ENCODE measurements around the gene CACNG3. TPM values are rescaled to one million over a fixed set of nuclear protein-coding genes. Genes with fewer than 3 reads are reported as not detected.

CACNG3 gene
- total RNA-seq, 2 donors from 2014 or later = not detected

GRCh38 chr16:24353622-24354021, 97.5 kb downstream of the CACNG3 start:
- H3K9ac ChIP-seq (ENCODE audit: extremely low read depth, low read length, poor library complexity, severe bottlenecking) = no peak overlapping the region
- no peak overlapping the region for H3K27ac ChIP-seq (ENCODE audit: low read depth, low read length)
- DNase-seq = no peak
- WGBS, 2 experiments (ENCODE audit: insufficient coverage in 1 of 2, insufficient read length in 1 of 2) = 84 to 89% methylated on average over 3 to 5 of the region's 5 CpGs
- peaks cover 33% of the 10 kb centered on the region for H3K27me3 Mint-ChIP-seq (ENCODE audit: insufficient read depth)
- H3K9me3 ChIP-seq (ENCODE audit: control insufficient read depth, low read length) = no peaks in the 10 kb centered on the region
- no peaks in the 10 kb centered on the region for H3K9me3 Mint-ChIP-seq
- H3K4me1 Mint-ChIP-seq = peaks cover 12% of the 10 kb centered on the region
- H3K4me3 ChIP-seq (ENCODE audit: low read length) = no peak overlapping the region
- H3K27ac Mint-ChIP-seq = no peak overlapping the region
- H3K36me3 Mint-ChIP-seq (ENCODE audit: low read depth) = no peaks in the 10 kb centered on the region
- H3K4me1 ChIP-seq (ENCODE audit: control insufficient read depth, insufficient read depth, low read length) = peaks cover 9% of the 10 kb centered on the region
- H3K4me3 Mint-ChIP-seq = no peak overlapping the region
- TF ChIP-seq, protein P1, sequence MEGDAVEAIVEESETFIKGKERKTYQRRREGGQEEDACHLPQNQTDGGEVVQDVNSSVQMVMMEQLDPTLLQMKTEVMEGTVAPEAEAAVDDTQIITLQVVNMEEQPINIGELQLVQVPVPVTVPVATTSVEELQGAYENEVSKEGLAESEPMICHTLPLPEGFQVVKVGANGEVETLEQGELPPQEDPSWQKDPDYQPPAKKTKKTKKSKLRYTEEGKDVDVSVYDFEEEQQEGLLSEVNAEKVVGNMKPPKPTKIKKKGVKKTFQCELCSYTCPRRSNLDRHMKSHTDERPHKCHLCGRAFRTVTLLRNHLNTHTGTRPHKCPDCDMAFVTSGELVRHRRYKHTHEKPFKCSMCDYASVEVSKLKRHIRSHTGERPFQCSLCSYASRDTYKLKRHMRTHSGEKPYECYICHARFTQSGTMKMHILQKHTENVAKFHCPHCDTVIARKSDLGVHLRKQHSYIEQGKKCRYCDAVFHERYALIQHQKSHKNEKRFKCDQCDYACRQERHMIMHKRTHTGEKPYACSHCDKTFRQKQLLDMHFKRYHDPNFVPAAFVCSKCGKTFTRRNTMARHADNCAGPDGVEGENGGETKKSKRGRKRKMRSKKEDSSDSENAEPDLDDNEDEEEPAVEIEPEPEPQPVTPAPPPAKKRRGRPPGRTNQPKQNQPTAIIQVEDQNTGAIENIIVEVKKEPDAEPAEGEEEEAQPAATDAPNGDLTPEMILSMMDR (conservative IDR thresholded peaks at IDR 0.05) = no peak
- H3K27me3 ChIP-seq (ENCODE audit: control insufficient read depth, insufficient read depth, low read length, poor library complexity, severe bottlenecking) = no peaks in the 10 kb centered on the region
- no peaks in the 10 kb centered on the region for H3K36me3 ChIP-seq (ENCODE audit: control insufficient read depth, insufficient read depth, low read length)

- 87 to 90% methylated on average over 2 to 7 of the region's 7 CpGs for WGBS, 2 experiments (ENCODE audit: insufficient coverage in 1 of 2, insufficient read length in 1 of 2)
- Mint-ChIP-seq H3K4me3 (no peak overlapping the region), H3K9me3 (no peaks in the 10 kb centered on the region), H3K4me1 (no peaks in the 10 kb centered on the region), H3K36me3 (ENCODE audit: low read depth) (no peaks in the 10 kb centered on the region), H3K27me3 (ENCODE audit: insufficient read depth) (peaks cover 40% of the 10 kb centered on the region), H3K27ac (no peak overlapping the region)
- TF ChIP-seq, protein P1 (conservative IDR thresholded peaks at IDR 0.05) = no peak
- Histone ChIP-seq H3K27ac (ENCODE audit: low read depth, low read length) (no peak overlapping the region), H3K27me3 (ENCODE audit: control insufficient read depth, insufficient read depth, low read length, poor library complexity, severe bottlenecking) (peaks cover 12% of the 10 kb centered on the region), H3K9ac (ENCODE audit: extremely low read depth, low read length, poor library complexity, severe bottlenecking) (no peak overlapping the region), H3K4me3 (ENCODE audit: low read length) (no peak overlapping the region), H3K36me3 (ENCODE audit: control insufficient read depth, insufficient read depth, low read length) (no peaks in the 10 kb centered on the region), H3K9me3 (ENCODE audit: control insufficient read depth, low read length) (no peaks in the 10 kb centered on the region), H3K4me1 (ENCODE audit: control insufficient read depth, insufficient read depth, low read length) (no peaks in the 10 kb centered on the region)
- no peak for DNase-seq
Observed at GRCh38 chr16:24357511-24357910, 101.4 kb downstream of the CACNG3 start.

GRCh38 chr16:24358117-24358516, 102.0 kb downstream of the CACNG3 start:
- Mint-ChIP-seq H3K4me3 (no peak overlapping the region), H3K4me1 (no peaks in the 10 kb centered on the region), H3K36me3 (ENCODE audit: low read depth) (no peaks in the 10 kb centered on the region), H3K9me3 (no peaks in the 10 kb centered on the region), H3K27ac (no peak overlapping the region), H3K27me3 (ENCODE audit: insufficient read depth) (peaks cover 37% of the 10 kb centered on the region)
- Histone ChIP-seq H3K36me3 (ENCODE audit: control insufficient read depth, insufficient read depth, low read length) (no peaks in the 10 kb centered on the region), H3K4me3 (ENCODE audit: low read length) (no peak overlapping the region), H3K27me3 (ENCODE audit: control insufficient read depth, insufficient read depth, low read length, poor library complexity, severe bottlenecking) (peaks cover 12% of the 10 kb centered on the region), H3K27ac (ENCODE audit: low read depth, low read length) (no peak overlapping the region), H3K9ac (ENCODE audit: extremely low read depth, low read length, poor library complexity, severe bottlenecking) (no peak overlapping the region), H3K9me3 (ENCODE audit: control insufficient read depth, low read length) (no peaks in the 10 kb centered on the region), H3K4me1 (ENCODE audit: control insufficient read depth, insufficient read depth, low read length) (no peaks in the 10 kb centered on the region)
- DNase-seq = no peak
- TF ChIP-seq, protein P1 (conservative IDR thresholded peaks at IDR 0.05) = no peak
- 94 to 96% methylated on average over 4 to 5 of the region's 5 CpGs for WGBS, 2 experiments (ENCODE audit: insufficient coverage in 1 of 2, insufficient read length in 1 of 2)

Measured in endodermal cell (in vitro differentiated cells).